HG02943 (cell line): ENCODE data around the gene RP2.

Experiments used
- ATAC-seq: cut with Tn5 transposase; IDR thresholded peaks from one replicate; pipeline ENCODE4 v1.9.1; 2021; ENCODE audit warnings: mild to moderate bottlenecking, low read depth, moderate library complexity; ENCODE audit not compliant: unreplicated experiment

RP2 gene

DNA sequence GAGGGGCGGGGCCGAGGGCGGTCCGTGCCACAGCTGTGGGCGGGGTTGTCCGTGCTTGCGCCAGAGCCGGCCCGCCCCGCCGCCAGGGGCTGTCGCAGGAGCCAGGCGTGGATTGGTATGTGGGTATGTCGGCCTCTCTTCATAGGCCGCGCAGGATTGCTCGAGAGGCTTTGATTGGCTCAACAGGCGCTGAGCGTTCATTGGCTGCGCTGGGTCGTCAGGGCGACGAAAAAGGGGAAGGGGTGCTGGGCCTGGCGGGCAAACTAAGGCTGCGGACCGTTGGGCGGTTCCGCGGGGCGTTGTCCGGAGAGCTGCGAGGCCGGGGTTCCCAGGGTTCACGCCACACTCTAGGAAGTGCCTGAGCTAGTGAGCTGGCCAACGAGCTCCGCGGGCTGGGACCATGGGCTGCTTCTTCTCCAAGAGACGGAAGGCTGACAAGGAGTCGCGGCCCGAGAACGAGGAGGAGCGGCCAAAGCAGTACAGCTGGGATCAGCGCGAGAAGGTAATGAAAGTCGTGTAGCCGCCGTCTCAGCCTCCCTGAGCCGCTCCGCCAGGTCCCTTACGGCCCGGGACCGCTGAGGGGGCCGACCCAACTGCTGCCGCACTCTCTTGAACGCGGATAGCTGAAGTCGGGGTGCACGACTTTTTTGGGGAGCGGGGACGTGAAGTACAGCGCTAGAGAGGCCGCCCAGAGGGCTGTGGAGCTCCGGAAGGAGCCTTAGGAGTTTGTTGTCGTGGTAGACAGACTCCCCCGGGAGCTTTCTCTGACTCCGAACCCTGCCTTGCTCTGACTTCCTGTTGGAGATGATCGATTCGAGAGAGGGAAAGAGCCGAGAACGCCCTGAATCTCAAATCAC lies at the start of gene RP2:
Gene RP2, plus strand, starts transcription at position 343 of the 857 bp plus-strand sequence. Its CDS starts 58 bp downstream, at position 401.
- ATAC-seq: peak; percentile 80

DNA sequence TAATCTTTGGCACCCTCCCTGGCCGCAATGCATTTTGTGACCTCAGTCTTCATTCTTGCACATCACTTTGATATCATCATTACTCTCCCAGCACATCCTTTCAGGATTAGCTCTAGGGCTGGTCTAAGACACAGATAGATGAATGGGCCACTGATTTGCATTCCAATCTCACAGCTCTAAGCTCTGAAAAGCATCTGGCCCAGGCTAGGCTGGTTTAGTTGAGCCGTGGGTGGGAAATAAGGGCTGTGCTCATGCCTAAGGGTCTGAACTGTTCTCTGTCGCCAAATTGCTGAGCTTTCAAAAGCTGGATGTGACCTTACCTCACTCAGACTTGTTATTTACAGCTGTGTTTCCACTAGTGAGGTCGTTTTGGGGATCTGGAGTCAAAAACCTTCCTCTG lies 47.9 kb upstream of the RP2 start:
- no peak for ATAC-seq

DNA sequence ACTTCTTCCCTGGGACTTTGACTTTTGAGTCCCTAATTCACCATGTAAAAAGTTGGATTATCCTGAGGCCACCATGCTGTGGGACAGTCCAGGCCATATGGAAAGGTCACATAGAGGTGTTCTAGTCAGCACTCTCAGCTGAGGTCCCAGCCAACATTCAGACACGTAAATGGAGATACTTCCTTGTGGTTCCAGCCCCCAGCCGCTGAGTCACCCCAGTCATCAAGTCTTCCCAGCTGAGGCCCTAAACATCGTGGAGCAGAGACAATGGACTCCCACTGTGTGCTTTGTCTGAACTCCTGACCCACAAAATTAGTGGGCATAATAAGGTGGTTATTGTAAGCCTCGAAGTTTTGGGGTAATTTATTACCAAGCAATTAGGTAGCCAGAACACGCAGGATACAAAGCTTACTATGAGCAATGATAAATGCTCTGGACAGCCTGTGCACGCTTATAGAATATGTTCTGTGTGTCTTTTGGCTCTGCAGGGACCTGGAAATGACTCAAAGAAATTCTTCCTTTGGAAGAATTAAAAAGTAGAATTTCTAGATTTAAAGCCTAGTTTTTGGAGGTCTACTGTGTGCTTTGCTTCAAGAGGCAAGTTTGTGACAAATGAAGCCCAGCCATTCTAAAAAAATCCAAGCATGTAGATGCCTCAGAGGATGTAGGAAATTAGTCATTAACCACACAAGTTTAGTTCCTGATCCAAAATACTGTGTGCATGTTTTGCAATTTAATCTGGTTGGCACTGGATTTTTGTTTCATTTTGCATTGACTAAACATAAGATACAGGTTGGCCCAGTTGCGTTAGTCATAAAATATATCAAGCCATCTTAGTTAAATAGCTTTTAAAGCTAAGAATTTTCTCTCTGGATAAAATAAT lies 44.7 kb upstream of the RP2 start:
- no peak for ATAC-seq

DNA sequence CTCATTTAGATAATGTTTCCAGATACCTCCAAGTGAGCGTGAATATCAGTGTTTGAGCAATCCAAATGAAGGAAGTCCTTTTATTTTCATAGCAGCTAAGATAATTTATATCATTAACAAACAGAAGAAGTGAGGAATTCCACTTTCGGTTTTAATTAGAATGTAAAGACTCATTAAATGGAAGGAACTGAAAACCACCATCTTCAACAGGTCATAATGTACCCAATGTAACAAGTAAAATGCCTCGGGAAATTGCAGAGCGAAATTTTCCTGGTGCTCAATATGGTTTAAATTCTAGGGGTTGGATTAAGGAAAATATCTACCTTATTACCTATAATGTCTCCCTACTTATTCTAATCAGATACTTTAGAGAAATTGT lies 44.0 kb upstream of the RP2 start:
- ATAC-seq: no peak

DNA sequence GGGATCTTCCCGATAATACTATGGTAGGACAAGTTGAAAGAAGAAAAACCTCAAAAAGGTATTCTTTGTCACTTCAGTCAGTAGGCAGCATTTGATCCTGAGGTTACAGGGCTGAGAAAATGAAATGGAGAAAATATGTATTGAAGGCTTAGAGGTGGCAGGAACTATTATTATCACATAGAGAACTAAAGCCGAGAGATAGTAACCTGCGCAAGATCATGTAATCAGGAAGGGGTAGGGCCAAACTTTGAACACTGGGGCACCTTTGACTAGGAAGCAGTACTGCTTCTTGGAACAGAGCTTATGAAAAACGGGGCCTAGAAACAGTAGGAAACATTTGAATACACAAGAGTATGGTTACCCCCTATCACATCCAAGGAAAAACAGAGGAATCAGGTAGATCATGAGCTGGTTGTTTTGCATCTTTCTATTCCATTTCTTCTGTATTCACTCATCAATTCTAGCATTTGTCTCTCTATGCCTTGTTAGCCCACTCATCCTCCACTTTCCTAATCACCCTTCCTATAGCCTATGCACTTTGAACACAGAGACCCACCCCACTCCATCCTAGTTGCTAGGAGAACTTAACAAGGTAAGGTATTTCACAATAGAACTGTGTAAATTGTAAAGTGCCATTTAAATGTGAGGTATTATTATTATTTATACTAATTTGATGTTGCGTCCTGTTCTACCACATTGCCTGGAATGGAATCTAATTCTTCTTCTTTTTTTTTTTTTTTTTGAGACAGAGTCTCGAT lies 43.3 kb upstream of the RP2 start:
- ATAC-seq: no peak

DNA sequence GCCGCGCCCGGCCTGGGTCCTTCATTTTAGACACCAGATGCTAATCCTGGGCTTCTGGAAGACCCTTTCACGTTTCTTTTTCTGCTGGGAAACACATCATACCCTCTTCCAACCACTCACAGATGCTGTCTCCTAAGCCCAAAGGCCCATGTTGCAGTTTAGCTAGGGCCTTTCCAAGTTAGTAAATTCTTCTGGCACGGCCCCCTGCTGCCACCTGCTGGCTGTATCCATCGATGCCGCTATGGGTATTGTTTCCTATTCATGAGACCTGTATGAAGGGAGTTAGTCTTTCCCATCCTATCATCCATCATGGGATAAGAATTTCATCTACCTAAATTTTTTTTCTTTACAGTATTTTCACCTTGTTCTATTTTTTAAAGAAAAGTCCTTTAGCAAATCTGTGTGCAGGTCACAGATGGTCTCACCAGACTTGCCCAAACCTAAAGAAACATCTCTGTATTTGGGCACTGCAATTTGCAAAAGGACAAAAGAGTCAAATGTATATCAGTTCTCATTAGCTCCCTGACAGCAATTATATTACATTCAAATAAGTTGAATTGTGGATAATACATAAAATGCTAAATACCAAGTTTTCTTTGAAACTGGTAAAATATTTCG lies 40.2 kb upstream of the RP2 start:
- ATAC-seq: no peak

DNA sequence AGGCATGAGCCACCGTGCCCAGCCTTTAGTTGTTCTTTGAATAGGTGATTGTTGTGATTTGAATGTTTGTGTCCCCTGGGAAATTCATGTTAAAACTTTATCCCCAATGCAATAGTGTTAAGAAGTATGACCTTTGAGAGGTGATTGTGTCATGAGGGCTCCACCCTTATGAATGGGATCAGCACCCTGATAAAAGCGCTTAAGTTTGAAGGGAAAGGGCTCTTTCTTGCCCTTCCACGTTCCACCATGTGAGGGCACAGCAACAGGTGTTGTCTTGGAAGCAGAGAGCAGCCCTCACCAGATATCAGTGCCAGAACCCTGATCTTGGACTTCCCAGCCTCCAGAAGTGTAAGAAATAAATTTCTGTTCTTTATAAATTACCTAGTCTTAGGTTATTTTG lies 33.7 kb upstream of the RP2 start:
- no peak for ATAC-seq

DNA sequence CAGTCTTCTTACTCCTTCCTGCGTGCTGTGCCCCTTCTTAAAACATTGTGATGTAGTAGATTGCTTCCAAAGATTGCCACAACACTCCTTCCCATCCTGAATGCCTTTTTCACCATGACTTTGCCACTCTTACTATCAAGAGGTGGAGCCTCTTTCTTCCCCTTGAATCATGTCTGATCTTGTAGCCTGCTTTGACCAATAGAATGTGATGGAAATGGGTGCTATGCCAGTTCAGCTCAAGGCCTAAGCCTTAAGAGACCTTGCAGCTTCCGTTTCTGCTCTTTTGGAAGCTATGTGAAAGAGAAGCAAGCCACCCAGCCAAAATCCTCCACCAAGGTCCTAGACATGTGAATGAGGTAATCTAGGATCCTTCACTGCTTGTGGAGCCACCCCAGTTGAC lies 31.6 kb upstream of the RP2 start:
- no peak for ATAC-seq

DNA sequence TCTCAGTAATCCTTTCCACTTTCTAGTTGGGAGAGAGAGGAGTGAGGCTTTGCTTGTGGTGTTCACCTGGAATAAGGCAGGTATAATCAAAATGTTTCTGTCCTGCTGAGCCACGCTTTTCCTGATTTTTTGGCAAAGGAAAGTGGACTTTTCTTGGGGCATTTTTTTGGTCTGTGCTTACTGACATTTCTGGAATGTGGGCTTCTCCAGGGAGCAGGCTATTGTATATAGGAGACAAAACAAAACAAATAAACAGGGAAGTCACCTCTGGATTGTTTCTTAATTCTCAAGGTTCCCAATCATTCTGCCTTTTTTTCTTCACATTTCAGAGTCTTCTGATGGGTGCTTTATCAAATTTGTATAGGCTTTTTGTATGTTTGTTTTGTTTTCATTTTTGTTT lies 25.7 kb upstream of the RP2 start:
- ATAC-seq: no peak

DNA sequence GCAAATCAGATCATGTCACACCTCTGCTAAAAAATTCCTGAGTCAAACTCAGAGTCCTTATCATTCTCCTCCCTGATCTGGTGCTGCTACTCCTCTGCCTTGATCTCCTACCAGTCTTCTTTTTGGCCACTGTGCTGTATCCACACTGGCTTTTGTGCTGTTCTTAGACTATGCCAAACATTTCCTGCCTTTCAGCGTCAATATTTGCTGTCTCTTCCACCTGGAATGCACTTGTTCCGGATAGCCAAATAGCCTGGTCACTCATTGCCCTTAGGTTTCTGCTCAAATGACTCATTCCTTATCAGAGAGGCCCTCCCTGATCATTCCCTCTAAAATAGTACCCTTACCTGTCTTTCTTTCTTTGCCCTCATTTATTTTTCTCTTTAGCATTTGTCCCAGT lies 24.4 kb upstream of the RP2 start:
- ATAC-seq: no peak

DNA sequence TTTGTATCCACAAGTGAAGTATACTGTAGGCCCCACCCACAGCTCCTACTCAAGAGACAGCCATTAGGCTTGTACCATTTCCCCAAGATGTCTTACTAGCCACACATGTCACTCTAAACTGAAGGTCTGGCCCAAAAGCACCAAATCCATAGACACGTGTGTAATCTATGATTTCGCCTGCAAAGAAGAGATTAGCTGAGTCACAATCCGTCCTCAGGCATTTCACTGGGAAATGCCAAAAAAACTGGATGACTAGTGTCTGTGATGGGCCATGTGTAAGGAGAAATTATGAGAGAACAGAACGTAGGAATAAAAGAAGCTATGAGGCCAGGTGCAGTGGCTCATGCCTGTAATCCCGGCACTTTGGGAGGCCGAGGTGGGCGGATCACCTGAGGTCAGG lies 21.9 kb upstream of the RP2 start:
- ATAC-seq: no peak

DNA sequence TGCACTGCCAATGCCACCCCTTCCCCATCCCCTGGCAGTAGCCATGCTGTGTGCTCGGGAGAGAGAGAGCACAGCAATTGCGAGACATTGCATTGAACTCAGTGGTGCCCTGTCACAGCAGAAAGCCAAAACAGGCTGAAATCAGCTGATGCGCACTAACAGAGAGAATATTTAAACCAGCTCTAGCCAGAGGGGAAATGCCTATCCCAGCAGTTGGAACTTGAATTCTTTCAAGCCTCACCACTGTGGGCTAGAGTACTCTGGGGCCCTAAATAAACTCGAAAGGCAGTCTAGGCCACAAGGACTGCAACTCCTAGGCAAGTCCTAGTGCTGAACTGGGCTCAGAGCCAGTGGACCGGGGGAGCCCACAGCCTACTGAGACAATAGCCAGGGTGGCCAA lies 17.7 kb upstream of the RP2 start:
- ATAC-seq: no peak

DNA sequence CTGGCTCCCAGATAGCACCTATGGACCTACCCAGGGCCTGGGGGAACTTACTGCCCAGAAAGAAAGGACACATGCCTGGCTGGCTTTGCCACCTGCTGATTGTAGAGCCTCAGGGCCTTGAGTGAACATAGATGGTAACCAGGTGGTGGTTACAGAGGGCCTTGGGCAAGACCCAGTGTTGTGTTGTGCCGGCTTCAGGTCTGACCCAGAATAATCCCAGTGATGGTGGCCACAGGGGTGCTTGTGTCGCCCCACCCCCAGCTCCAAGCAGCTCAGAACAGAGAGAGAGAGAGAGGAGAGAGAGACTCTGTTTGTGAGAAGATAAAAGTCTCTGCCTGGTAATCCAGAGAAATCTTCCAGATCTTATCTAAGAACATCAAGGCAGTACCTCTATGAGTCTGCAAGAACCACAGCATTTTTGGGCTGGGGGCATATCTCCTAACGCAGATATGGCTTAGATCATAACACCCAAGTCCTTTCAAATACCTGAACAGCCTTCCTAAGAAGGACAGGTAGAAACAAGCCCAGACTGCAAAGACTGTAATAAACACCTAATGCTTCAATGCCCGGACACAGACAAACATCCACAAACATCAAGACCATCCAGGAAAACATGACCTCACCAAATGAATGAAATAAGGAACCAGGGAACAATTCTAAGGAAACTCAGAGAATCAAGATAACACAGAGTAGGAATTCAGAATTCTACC lies 16.3 kb upstream of the RP2 start:
- no peak for ATAC-seq

DNA sequence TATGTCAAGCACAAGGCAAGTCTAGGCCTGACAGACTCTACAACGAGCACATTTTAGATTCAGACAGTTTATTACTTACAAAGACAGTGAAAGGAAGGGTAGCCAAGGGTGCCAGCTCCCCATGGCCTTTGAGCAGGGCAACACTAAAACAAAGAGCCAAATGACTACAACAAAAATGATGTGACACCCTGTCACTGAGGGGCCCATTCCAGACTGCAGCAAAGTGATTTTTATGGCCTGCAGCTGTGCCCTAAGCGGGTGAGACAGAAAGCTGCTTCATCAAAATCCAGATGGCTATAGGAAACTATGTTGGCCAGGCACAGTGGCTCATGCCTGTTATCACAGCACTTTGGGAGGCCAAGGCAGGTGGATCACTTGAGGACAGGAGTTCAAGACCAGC lies 13.4 kb upstream of the RP2 start:
- no peak for ATAC-seq

DNA sequence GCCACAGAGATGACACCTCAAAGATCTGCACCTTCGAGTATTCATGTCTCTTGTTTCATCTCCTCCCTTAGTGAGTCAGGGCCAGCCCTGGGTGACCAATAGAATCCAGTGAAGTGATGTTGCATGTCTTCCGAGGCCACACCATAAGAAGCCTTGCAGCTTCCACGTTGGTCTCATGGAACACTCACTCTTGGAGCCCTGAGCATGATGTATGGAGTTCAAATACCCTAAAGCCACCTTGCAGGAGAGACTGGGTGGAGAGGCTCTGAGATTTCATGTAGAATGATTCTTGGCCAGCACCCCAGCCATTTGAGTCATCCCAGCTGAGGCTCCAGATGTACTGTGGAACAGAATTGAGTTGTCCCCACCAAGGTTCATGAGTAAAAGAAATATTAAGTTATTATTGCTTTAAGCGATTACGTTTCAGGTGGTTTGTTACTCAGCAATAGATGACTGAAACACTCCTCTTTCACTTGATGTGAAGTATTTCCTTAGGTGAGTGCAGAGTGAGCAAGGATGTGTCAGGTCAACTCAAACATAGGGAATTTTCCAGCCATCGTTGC lies 5.0 kb upstream of the RP2 start:
- ATAC-seq: no peak

DNA sequence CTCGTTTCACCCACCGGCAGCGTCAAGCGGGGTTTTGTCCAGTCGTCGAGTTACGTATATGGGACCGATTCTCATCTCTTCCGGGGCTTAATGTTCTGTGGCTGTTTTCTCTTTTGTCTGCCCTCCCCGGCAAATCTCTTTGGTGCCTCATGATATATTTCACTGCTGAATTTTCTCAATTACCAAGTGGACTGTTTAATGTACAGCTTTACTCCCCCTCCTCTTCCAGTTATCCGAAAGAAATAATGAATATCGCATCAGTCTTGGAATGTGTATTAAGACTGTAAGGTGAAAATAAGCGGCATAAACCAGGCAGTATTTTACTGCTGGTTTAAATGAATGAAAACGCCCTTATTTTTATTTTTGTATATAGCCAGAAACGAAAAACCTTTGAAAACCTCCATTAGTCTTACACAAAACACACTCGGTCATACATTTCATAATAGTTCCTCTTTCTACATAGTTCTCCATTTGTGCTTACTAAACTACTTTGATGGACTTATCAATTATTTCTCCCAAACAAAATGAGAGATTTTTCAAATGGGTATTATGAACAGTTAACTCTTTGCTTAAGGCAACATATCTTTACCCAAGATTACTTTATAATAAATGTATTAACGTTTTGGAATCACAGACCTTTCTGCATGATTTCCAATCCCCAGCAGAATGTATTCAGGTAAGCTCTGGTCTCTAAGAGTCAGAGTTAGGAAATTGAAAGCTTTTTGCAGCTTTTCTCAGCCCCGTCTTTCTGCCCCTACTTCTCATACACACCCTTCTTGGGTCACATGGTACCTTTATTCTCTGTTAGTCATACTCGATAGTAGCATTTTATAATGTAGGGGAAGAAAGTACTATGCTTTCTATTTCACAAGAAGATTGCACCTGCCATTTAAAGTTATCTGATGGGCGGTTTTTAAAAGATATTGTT lies 979 bp downstream of the RP2 start:
- ATAC-seq: no peak

DNA sequence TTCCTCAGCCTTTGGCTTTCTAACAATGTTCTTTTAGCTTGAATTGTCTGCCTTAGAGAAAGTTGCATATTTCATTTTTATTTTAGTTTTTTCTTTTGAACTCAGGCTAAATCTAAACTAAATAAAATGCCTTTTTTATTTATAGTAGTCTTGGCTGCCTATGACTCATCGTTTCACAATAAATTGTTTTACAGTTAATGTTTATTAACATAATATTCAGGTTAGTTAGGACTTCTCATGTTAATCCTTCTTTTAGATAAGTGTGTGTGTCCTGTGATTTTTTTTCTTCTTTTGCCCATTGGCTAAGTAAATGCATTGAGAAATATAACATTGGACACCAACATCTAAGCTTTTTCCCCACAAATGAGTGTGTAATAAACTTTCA lies 1.6 kb downstream of the RP2 start:
- no peak for ATAC-seq

DNA sequence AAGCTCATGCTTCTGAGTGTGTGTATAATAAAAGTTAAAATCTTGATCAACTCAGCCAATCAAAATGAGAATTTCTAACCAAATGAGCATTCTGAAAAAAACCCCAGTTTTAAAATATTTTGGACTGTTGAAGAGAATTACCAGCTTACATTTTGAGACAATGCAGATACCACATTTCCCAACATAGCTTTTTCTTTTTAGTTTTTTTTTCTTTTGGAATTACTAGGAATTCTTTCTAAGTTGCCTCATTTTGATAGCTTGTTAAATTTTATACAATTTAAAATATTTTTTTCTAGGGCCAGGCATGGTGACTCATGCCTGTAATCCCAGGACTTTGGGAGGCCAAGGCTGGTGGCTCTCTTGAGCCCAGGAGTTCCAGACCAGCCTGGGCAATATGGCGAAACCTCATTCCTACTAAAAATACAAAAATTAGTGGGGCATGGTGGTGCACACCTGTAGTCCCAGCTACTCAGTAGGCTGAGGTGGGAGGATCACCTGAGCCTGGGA lies 2.2 kb downstream of the RP2 start:
- no peak for ATAC-seq
